Placental pericyte (primary cell): ENCODE results near the gene KRTAP10-10. TPM values are rescaled to one million over a fixed set of nuclear protein-coding genes. Genes with fewer than 3 reads are reported as not detected.

Source experiments
- small RNA-seq: library from RNA; depleted of rRNA; stranded (forward); fragments of <200 nt; gene quantifications from one replicate; pipeline ENCODE3, GENCODE V24; 2012; ENCODE audit warnings: low replicate concordance
- total RNA-seq: library from RNA; depleted of rRNA; stranded (reverse); fragments of >200 nt; gene quantifications from 2 replicates; pipeline ENCODE4 v1.2.3, GENCODE V29; 2012

The KRTAP10-10 gene
- not detected in 2 replicates for total RNA-seq

GRCh38 chr21:44637018-44637850, at the start of gene KRTAP10-10:
KRTAP10-10 (plus strand) TSS chr21:44637356; CDS start chr21:44637418, 62 bp downstream.

GRCh38 chr21:44592446-44593311, 44.5 kb upstream of the KRTAP10-10 start, which contains the start of gene KRTAP10-6:
KRTAP10-6 (minus strand) TSS chr21:44592505; CDS start chr21:44592484, 21 bp downstream.

GRCh38 chr21:44600118-44600978, 36.8 kb upstream of the KRTAP10-10 start, which contains the start of gene KRTAP10-7:
KRTAP10-7 (plus strand) TSS chr21:44600597; CDS start chr21:44600622, 25 bp downstream.

GRCh38 chr21:44612029-44612486, 25.1 kb upstream of the KRTAP10-10 start, which contains the start of gene KRTAP10-8:
KRTAP10-8 (plus strand) TSS chr21:44612079; CDS start chr21:44612101, 22 bp downstream.

GRCh38 chr21:44626673-44627143, 10.4 kb upstream of the KRTAP10-10 start, which contains the start of gene KRTAP10-9:
KRTAP10-9 (plus strand) TSS chr21:44627093; CDS start chr21:44627172, 79 bp downstream.

GRCh38 chr21:44646366-44647221, 9.4 kb downstream of the KRTAP10-10 start, which contains the start of gene KRTAP10-11:
KRTAP10-11 (plus strand) TSS chr21:44646414; CDS start chr21:44646459, 45 bp downstream.

GRCh38 chr21:44654576-44655175, 17.5 kb downstream of the KRTAP10-10 start, which contains the start of gene KRTAP12-4:
KRTAP12-4 (minus strand) TSS chr21:44654659; CDS start chr21:44654614, 45 bp downstream.

GRCh38 chr21:44657635-44658540, 20.7 kb downstream of the KRTAP10-10 start, which contains the start of gene KRTAP12-3:
KRTAP12-3 (plus strand) TSS chr21:44657932; CDS start chr21:44657980, 48 bp downstream.

GRCh38 chr21:44666401-44667320, 29.5 kb downstream of the KRTAP10-10 start, which contains the start of gene KRTAP12-2:
KRTAP12-2 (minus strand) TSS chr21:44666927; CDS start chr21:44666886, 41 bp downstream.

GRCh38 chr21:44681861-44682579, 44.9 kb downstream of the KRTAP10-10 start, which contains the start of gene KRTAP12-1:
KRTAP12-1 (minus strand) TSS chr21:44682163; CDS start chr21:44682123, 40 bp downstream.

Small RNA genes lying within 50 kb of the gene (small RNA-seq; reads per million reads assigned to genes)
- gene KRTAP12-6P, result not detected

Other genes with a start within 250 kb of the KRTAP10-10 start
- 0.29 and 0.66 TPM in 2 replicates for gene LRRC3, start 181.8 kb upstream of the KRTAP10-10 start, total RNA-seq
- gene KRTAP10-1, start 97.2 kb upstream of the KRTAP10-10 start, total RNA-seq, result not detected in 2 replicates
- gene KRTAP10-2, start 85.9 kb upstream of the KRTAP10-10 start, total RNA-seq, result not detected in 2 replicates
- gene KRTAP10-3, start 78.6 kb upstream of the KRTAP10-10 start, total RNA-seq, result not detected in 2 replicates
- not detected in 2 replicates for gene KRTAP10-4, start 63.6 kb upstream of the KRTAP10-10 start, total RNA-seq
- gene KRTAP10-5, start 56.8 kb upstream of the KRTAP10-10 start, total RNA-seq, result not detected in 2 replicates
- not detected in 2 replicates for gene KRTAP10-6, start 44.9 kb upstream of the KRTAP10-10 start, total RNA-seq
- not detected in 2 replicates for gene KRTAP10-7, start 36.8 kb upstream of the KRTAP10-10 start, total RNA-seq
- not detected in 2 replicates for gene KRTAP10-8, start 25.3 kb upstream of the KRTAP10-10 start, total RNA-seq
- gene KRTAP10-9, start 10.3 kb upstream of the KRTAP10-10 start, total RNA-seq, result not detected in 2 replicates
- gene KRTAP10-11, start 9.1 kb downstream of the KRTAP10-10 start, total RNA-seq, result not detected in 2 replicates
- not detected in 2 replicates for gene KRTAP12-4, start 17.3 kb downstream of the KRTAP10-10 start, total RNA-seq
- not detected in 2 replicates for gene KRTAP12-3, start 20.6 kb downstream of the KRTAP10-10 start, total RNA-seq
- not detected in 2 replicates for gene KRTAP12-2, start 29.6 kb downstream of the KRTAP10-10 start, total RNA-seq
- not detected in 2 replicates for gene KRTAP12-1, start 44.8 kb downstream of the KRTAP10-10 start, total RNA-seq
- not detected in 2 replicates for gene KRTAP10-12, start 59.8 kb downstream of the KRTAP10-10 start, total RNA-seq
- not detected in 2 replicates for gene TSPEAR, start 74.2 kb downstream of the KRTAP10-10 start, total RNA-seq
- gene UBE2G2, start 164.5 kb downstream of the KRTAP10-10 start, total RNA-seq, result 83.2 and 95.3 TPM in 2 replicates
- 65.9 and 105 TPM in 2 replicates for gene SUMO3, start 180.7 kb downstream of the KRTAP10-10 start, total RNA-seq
- 321 and 328 TPM in 2 replicates for gene PTTG1IP, start 236.3 kb downstream of the KRTAP10-10 start, total RNA-seq